ENCODE measurements around the gene TANC1. TPM values are rescaled to one million over a fixed set of nuclear protein-coding genes. Genes with fewer than 3 reads are reported as not detected.

The TANC1 gene
- total RNA-seq, 4 donors from 2014 or later: 34.5 to 125 (median 47.0) TPM

DNA sequence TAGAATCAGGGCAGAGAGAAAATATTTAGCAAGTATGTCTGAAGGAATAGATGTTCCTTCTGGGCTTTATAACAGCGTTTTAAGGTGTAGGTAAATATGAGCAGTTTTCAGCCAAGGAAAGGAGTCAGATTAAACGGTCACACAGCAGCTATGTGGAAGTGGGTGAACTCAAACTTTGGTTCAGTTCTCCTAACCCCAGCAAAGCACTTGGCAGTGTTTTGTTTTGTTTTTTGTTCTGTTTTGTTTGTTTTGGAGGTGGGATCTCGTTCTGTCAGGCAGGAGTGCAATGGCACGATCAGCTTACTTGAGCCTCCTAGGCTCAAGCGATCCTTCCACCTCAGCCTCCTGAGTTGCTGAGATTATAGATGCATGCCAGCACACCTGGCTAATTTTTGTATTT, 24.6 kb downstream of the TANC1 start:
- H3K4me3 ChIP-seq: no peak overlapping the region
- no peak for DNase-seq
- H3K27ac ChIP-seq: no peak overlapping the region
- peaks cover 0 to 34% (median 24%) of the 10 kb centered on the region in 4 donors for H3K4me1 ChIP-seq
- in situ Hi-C loops (cut with MboI; ENCODE audit: low pct_ligation_motif_present in 1 of 4, low pct_unique_long_range_greater_than_20kb in 1 of 4, low sequenced_read_pairs in 3 of 4): no loop called here
- WGBS, 2 donors (ENCODE audit: low coverage in 1 of 2): 85 to 93% methylated on average over 5 of the region's 5 CpGs
- no peak for TF ChIP-seq POLR2AphosphoS5 (IDR thresholded peaks at IDR 0.05)
- TF ChIP-seq POLR2A (IDR thresholded peaks at IDR 0.05): no peak
- no peak for TF ChIP-seq EP300 (IDR thresholded peaks at IDR 0.05; ENCODE audit: low read depth)
- TF ChIP-seq, protein P1, sequence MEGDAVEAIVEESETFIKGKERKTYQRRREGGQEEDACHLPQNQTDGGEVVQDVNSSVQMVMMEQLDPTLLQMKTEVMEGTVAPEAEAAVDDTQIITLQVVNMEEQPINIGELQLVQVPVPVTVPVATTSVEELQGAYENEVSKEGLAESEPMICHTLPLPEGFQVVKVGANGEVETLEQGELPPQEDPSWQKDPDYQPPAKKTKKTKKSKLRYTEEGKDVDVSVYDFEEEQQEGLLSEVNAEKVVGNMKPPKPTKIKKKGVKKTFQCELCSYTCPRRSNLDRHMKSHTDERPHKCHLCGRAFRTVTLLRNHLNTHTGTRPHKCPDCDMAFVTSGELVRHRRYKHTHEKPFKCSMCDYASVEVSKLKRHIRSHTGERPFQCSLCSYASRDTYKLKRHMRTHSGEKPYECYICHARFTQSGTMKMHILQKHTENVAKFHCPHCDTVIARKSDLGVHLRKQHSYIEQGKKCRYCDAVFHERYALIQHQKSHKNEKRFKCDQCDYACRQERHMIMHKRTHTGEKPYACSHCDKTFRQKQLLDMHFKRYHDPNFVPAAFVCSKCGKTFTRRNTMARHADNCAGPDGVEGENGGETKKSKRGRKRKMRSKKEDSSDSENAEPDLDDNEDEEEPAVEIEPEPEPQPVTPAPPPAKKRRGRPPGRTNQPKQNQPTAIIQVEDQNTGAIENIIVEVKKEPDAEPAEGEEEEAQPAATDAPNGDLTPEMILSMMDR (IDR thresholded peaks at IDR 0.05): no peak
- H3K9me3 ChIP-seq: no peaks in the 10 kb centered on the region
- intact Hi-C loops (cut with DNase I; ENCODE audit: low total_unique reads): no loop called here
- H3K27me3 ChIP-seq: no peaks in the 10 kb centered on the region
- H3K36me3 ChIP-seq: no peaks in the 10 kb centered on the region

DNA sequence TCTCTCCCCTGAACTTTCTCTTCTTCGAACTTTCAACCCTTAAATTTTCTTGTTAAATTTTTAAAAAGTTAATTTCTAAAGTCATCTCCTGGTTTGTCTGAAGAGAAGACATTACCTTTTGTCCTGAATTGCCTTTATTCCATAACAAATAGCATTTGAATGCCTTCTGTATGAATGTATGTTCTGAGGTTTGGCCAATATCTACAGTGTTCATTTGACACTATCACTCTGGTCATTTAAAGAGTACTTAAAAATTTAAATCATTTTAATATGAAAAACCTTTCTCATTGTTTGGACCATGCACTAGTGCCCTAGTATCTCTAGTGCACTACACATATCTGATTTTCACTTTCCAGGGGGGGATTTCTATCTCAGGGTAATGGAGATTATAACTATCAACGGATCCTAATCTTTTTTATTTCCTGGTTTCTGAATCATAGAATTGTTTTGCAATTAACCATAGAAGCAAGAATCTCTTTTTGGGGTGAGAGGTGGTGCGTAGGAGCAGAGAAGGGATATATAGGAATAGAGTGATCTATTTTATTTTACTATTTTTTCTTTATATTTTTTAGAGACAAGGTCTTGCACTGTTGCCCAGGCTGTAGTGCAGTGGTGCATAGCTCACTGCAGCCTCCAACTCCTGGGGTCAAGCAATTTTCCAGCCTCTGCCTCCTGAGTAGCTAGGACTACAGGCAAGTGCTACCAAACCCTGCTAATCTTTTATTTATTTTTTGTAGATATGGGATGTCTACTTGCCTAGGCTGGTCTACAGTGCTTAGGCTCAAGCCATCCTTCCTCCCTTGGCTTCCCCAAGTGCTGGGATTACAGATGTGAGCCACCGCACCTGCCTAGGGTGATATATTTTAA, 25.5 kb downstream of the TANC1 start:
- no peak overlapping the region for H3K4me3 ChIP-seq
- no peak for DNase-seq
- no peaks in the 10 kb centered on the region for H3K27me3 ChIP-seq
- H3K9me3 ChIP-seq: no peaks in the 10 kb centered on the region
- in situ Hi-C loops (cut with MboI; ENCODE audit: low pct_ligation_motif_present in 1 of 4, low pct_unique_long_range_greater_than_20kb in 1 of 4, low sequenced_read_pairs in 3 of 4) (no loop called here), intact Hi-C loops (cut with DNase I; ENCODE audit: low total_unique reads) (no loop called here)
- no peak for TF ChIP-seq POLR2A (IDR thresholded peaks at IDR 0.05)
- TF ChIP-seq POLR2AphosphoS5 (IDR thresholded peaks at IDR 0.05): no peak
- TF ChIP-seq, protein P1 (IDR thresholded peaks at IDR 0.05): no peak
- no peak for TF ChIP-seq EP300 (IDR thresholded peaks at IDR 0.05; ENCODE audit: low read depth)
- WGBS, 2 donors (ENCODE audit: low coverage in 1 of 2): 78 to 85% methylated on average over 4 of the region's 4 CpGs
- H3K27ac ChIP-seq: no peak overlapping the region
- no peaks in the 10 kb centered on the region for H3K36me3 ChIP-seq
- peaks cover 0 to 39% (median 26%) of the 10 kb centered on the region in 4 donors for H3K4me1 ChIP-seq

DNA sequence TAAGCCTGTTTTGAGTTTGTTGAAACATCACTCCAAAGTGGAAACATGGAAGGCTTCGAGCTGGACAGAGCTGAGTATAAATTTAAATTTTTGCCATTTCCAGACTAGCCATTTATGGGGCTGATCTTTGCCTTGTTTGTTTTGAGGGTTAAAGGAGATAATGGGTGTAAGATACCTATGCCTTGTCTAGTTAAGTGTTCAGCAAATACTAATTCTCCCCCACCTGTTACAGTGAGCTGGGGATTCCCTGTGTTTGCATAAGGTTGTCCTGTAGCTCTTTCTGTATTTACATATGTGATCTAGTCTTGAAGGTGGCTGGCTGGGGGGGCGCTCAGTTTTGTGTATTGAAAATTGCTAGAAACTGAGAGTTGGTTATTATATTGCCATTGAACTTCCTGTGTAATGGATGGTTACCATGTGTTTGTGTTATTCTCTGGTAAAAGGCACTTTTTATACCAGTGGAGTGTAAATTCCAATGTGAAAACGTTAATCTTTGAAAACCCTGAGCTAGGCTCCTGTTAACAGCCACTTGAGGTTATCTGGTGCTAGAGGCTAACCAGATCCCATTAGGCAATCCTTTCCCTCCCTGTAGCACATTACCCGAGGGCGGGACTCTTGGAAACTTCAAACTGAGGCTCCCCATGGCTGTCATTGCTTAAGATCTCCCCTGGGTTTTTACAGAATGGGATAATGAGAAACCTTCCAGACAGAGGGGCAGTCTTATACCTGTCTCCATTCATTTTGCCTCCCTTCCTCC, 26.7 kb downstream of the TANC1 start:
- in situ Hi-C loops (cut with MboI; ENCODE audit: low pct_ligation_motif_present in 1 of 4, low pct_unique_long_range_greater_than_20kb in 1 of 4, low sequenced_read_pairs in 3 of 4) (no loop called here), intact Hi-C loops (cut with DNase I; ENCODE audit: low total_unique reads) (no loop called here)
- TF ChIP-seq POLR2AphosphoS5 (IDR thresholded peaks at IDR 0.05) (peak in 1 of 3 donors; percentile 21), EP300 (IDR thresholded peaks at IDR 0.05; ENCODE audit: low read depth) (no peak)
- no peaks in the 10 kb centered on the region for H3K27me3 ChIP-seq
- H3K4me3 ChIP-seq: no peak overlapping the region
- no peak overlapping the region for H3K27ac ChIP-seq
- no peaks in the 10 kb centered on the region for H3K9me3 ChIP-seq
- 43 to 54% methylated on average over 3 to 5 of the region's 5 CpGs for WGBS, 2 donors (ENCODE audit: low coverage in 1 of 2)
- no peaks in the 10 kb centered on the region for H3K36me3 ChIP-seq
- no peak for DNase-seq
- H3K4me1 ChIP-seq: peaks cover 0 to 49% (median 31%) of the 10 kb centered on the region in 4 donors

DNA sequence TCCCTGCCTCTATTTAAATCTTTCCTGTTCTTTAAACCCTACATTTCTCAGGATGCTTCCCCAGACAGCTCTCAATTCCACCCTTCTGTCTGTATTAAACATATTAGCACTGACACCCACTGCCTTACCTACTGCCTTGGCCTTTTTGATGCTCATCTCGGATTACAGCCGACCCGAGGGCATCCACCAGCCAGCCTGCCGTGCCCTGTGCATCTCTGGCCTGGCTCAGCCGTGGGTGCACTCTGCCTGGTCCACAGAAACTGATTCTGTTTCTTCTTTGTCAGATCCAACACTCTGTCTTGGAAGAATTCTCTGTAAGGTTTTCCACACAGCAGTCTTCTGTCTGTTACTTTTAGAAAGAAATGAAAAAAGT, 27.2 kb downstream of the TANC1 start:
- Histone ChIP-seq H3K9me3 (no peaks in the 10 kb centered on the region), H3K27me3 (no peaks in the 10 kb centered on the region), H3K4me1 (peaks cover 0 to 49% (median 31%) of the 10 kb centered on the region in 4 donors), H3K4me3 (no peak overlapping the region), H3K27ac (no peak overlapping the region), H3K36me3 (no peaks in the 10 kb centered on the region)
- in situ Hi-C loops (cut with MboI; ENCODE audit: low pct_ligation_motif_present in 1 of 4, low pct_unique_long_range_greater_than_20kb in 1 of 4, low sequenced_read_pairs in 3 of 4): no loop called here
- no peak for TF ChIP-seq POLR2A (IDR thresholded peaks at IDR 0.05)
- TF ChIP-seq POLR2AphosphoS5 (IDR thresholded peaks at IDR 0.05): no peak
- TF ChIP-seq, protein P1 (IDR thresholded peaks at IDR 0.05): no peak
- no peak for TF ChIP-seq EP300 (IDR thresholded peaks at IDR 0.05; ENCODE audit: low read depth)
- intact Hi-C loops (cut with DNase I; ENCODE audit: low total_unique reads): no loop called here
- DNase-seq: no peak
- 80 to 86% methylated on average over 2 to 5 of the region's 5 CpGs for WGBS, 2 donors (ENCODE audit: low coverage in 1 of 2)

Measured in transverse colon (tissue), 4 donors.